PC-3 (cell line): ENCODE measurements around the gene TSGA10.

Source experiments
- CTCF ChIP-seq: fragments of 300-600 bp; sonication (generic); conservative IDR thresholded peaks from 2 replicates; pipeline ENCODE4 v1.5.1; 2017; ENCODE audit warnings: antibody characterized with exemption, low read depth, mild to moderate bottlenecking, low read length
- EZH2 ChIP-seq: fragments of 300-600 bp; sonication (generic); IDR thresholded peaks from one replicate; pipeline ENCODE4 v1.6.1; 2017; ENCODE audit warnings: antibody characterized with exemption, mild to moderate bottlenecking, low read length; ENCODE audit not compliant: unreplicated experiment

GRCh38 chr2:98948956-98949739 lies 205.6 kb downstream of the TSGA10 start:
- TF ChIP-seq EZH2: no peak
- no peak for TF ChIP-seq CTCF
